GM12878 (cell line): ENCODE data around the gene WWOX. TPM values are rescaled to one million over a fixed set of nuclear protein-coding genes. Genes with fewer than 3 reads are reported as not detected.

Experiments
- ATAC-seq: fragments of 200-7000 bp; cut with Tn5 transposase; 3 replicates; pipeline ENCODE4 v1.9.1; 2020; ENCODE audit warnings: mild to moderate bottlenecking, moderate library complexity
- BruUV-seq: library from RNA; stranded (reverse); fragments of 400-500 nt; replicated peaks from 2 replicates; lab custom pipeline; 2021; lab: Mats Ljungman, UMichigan
- CTCF ChIA-PET: fragments of 300-600 bp; sonication (Branson Sonifier 250); formaldehyde crosslinking; extraction: SDS; loops from one replicate; lab custom pipeline; 2021; ENCODE audit warnings: inconsistent platforms; lab: Yijun Ruan, JAX
- POLR2A ChIA-PET: fragments of 350-600 bp; formaldehyde crosslinking; extraction: SDS; loops from one replicate; lab custom pipeline; 2021; ENCODE audit warnings: inconsistent platforms; lab: Charles Lee
- RAD21 ChIA-PET: fragments of 300-600 bp; sonication (Branson Sonifier 250); formaldehyde crosslinking; loops from one replicate; lab custom pipeline; 2023; ENCODE audit warnings: antibody characterized with exemption; ENCODE audit not compliant: unreplicated experiment; lab: Charles Lee
- SMC1A ChIA-PET: fragments of 300-600 bp; sonication (Branson Sonifier 250); formaldehyde crosslinking; loops from one replicate; lab custom pipeline; 2023; ENCODE audit not compliant: unreplicated experiment, uncharacterized antibody; lab: Charles Lee
- DNase-seq: peaks from one replicate; pipeline ENCODE4 v3.0.0-alpha.2; 2011; ENCODE audit warnings: low read depth, low spot score
- FAIRE-seq: peaks from 3 replicates; lab custom pipeline; 2011; peaks lifted over from hg19 to GRCh38; lab: Jason Lieb, UNC
- H2AFZ ChIP-seq: 2 replicates; pipeline ENCODE4 v1.6.0; 2011; ENCODE audit warnings: low read depth, low read length, control low read depth; ENCODE audit not compliant: control insufficient read depth
- H3K27ac ChIP-seq: 2 replicates; pipeline ENCODE4 v1.5.1; 2011; ENCODE audit warnings: control low read depth; ENCODE audit not compliant: control insufficient read depth, insufficient read depth
- H3K27me3 ChIP-seq, 2 experiments: replicated peaks in 1 of 2; 2 replicates each; pipeline versions ENCODE4 v1.6.0 to v1.6.1; 2011; ENCODE audit warnings: low read length in 1 of 2; ENCODE audit not compliant: control insufficient read depth in 2 of 2, insufficient read depth in 2 of 2
- H3K36me3 ChIP-seq, 2 experiments: 2 replicates each; pipeline ENCODE4 v1.5.1; 2011; ENCODE audit warnings: low read length in 1 of 2; ENCODE audit not compliant: control insufficient read depth in 2 of 2, insufficient read depth in 2 of 2
- H3K4me1 ChIP-seq: 2 replicates; pipeline ENCODE4 v1.6.1; 2011; ENCODE audit warnings: mild to moderate bottlenecking, low read length, moderate library complexity, mixed read lengths; ENCODE audit not compliant: control insufficient read depth, insufficient read depth
- H3K4me2 ChIP-seq: 2 replicates; pipeline ENCODE4 v1.6.0; 2011; ENCODE audit warnings: control low read depth; ENCODE audit not compliant: control insufficient read depth, insufficient read depth
- H3K4me3 ChIP-seq: fragments of 200-600 bp; sonication (generic); 2 replicates; pipeline ENCODE4 v1.5.1; 2016
- H3K79me2 ChIP-seq: 2 replicates; pipeline ENCODE4 v1.6.0; 2011; ENCODE audit warnings: low read length; ENCODE audit not compliant: control insufficient read depth, insufficient read depth
- H3K9ac ChIP-seq: 2 replicates; pipeline ENCODE4 v1.8.0; 2011; ENCODE audit warnings: low read length, control low read depth, mixed read lengths; ENCODE audit not compliant: control insufficient read depth, insufficient read depth
- H3K9me3 ChIP-seq: replicated peaks from 3 replicates; pipeline ENCODE4 v1.5.1; 2011; ENCODE audit warnings: mild to moderate bottlenecking, low read length; ENCODE audit not compliant: control insufficient read depth, insufficient read depth
- H4K20me1 ChIP-seq: 2 replicates; pipeline ENCODE4 v1.6.0; 2011; ENCODE audit not compliant: control insufficient read depth, insufficient read depth
- CBX5 ChIP-seq: sonication (generic); IDR thresholded peaks from 2 replicates; pipeline ENCODE4 v1.6.1; 2016; ENCODE audit warnings: low read depth, moderate library complexity, mild to moderate bottlenecking, inconsistent platforms
- EGR1 ChIP-seq, 2 experiments: IDR thresholded peaks; 1 replicate in 1 of 2; 2 replicates in 1 of 2; pipeline ENCODE4 v1.6.1; 2011 to 2012; ENCODE audit warnings: low read depth in 2 of 2, low read length in 2 of 2, borderline replicate concordance in 1 of 2, mild to moderate bottlenecking in 1 of 2, moderate library complexity in 1 of 2
- HDGF ChIP-seq: fragments of 450-650 bp; IDR thresholded peaks from 2 replicates; pipeline ENCODE4 v1.6.1; 2016; ENCODE audit warnings: antibody characterized with exemption
- NFIC ChIP-seq: IDR thresholded peaks from 2 replicates; pipeline ENCODE4 v1.6.1; 2012; ENCODE audit warnings: low read depth, mild to moderate bottlenecking, inconsistent platforms, low read length, moderate library complexity
- NRF1 ChIP-seq: conservative IDR thresholded peaks from 2 replicates; pipeline ENCODE4 v1.6.1; 2011; ENCODE audit warnings: mild to moderate bottlenecking, low read depth, low read length, improper control_type of control experiment
- POLR2AphosphoS2 ChIP-seq: IDR thresholded peaks from 2 replicates; pipeline ENCODE4 v1.6.1; 2011; ENCODE audit warnings: low read depth, mild to moderate bottlenecking, low read length, improper control_type of control experiment, moderate library complexity
- RAD21 ChIP-seq: IDR thresholded peaks from 2 replicates; pipeline ENCODE4 v1.6.1; 2011; ENCODE audit warnings: mild to moderate bottlenecking, low read depth, low read length, moderate library complexity; ENCODE audit not compliant: insufficient read depth
- SIN3A ChIP-seq: IDR thresholded peaks from 2 replicates; pipeline ENCODE4 v1.6.1; 2012; ENCODE audit warnings: low read depth, low read length, improper control_type of control experiment
- SIX5 ChIP-seq: IDR thresholded peaks from 2 replicates; pipeline ENCODE4 v1.6.1; 2011; ENCODE audit warnings: mild to moderate bottlenecking, low read depth, low read length, moderate library complexity; ENCODE audit not compliant: severe bottlenecking
- SP1 ChIP-seq: IDR thresholded peaks from one replicate; pipeline ENCODE4 v1.6.1; 2011; ENCODE audit warnings: low read depth, low read length
- SRF ChIP-seq, 2 experiments: IDR thresholded peaks; 2 replicates each; pipeline ENCODE4 v1.6.1; 2011; ENCODE audit warnings: low read depth in 2 of 2, low read length in 2 of 2, mild to moderate bottlenecking in 1 of 2, moderate library complexity in 1 of 2
- WGBS: methylation state at CpG from one replicate; pipeline ENCODE4 v1.1.6; 2016; ENCODE audit warnings: low lambda C conversion rate; ENCODE audit not compliant: insufficient replicate concordance, insufficient coverage; ENCODE audit errors: missing lambda C conversion rate; 5-methylcytosine and 5-hydroxymethylcytosine counted together
- in situ Hi-C: fragments of 300-500 bp; cut with MboI; formaldehyde crosslinking; loops from 9 replicates; pipeline ENCODE4 v1.14.3; 2018; ENCODE audit warnings: mixed read lengths
- intact Hi-C: fragments of 100-400 bp; cut with micrococcal nuclease; formaldehyde crosslinking; loops from one replicate; pipeline ENCODE4 v1.14.2; 2022; ENCODE audit not compliant: unreplicated experiment
- polyA plus RNA-seq, 11 experiments: library from polyadenylated mRNA; depleted of rRNA in 4 of 11; unstranded in 6 of 11; stranded (reverse) in 5 of 11; fragments of >200 nt; fragmentation: Nextera tagmentation in 4 of 11; fragmentation: Illumina TruSeq in 1 of 11; extraction: Ambion mirVana in 4 of 11; extraction: Trizol in 1 of 11; gene quantifications; 1 replicate in 1 of 11; 2 replicates in 10 of 11; pipeline versions ENCODE4 v1.2.1 to v1.2.3, GENCODE V29; 2011 to 2016; ENCODE audit warnings: inconsistent platforms in 2 of 11, missing spikeins in 2 of 11, low read depth in 1 of 11
- total RNA-seq, 4 experiments: library from RNA; depleted of rRNA in 3 of 4; stranded (reverse); fragments of >200 nt in 3 of 4; fragmentation: Illumina TruSeq in 1 of 4; extraction: Trizol in 1 of 4; gene quantifications; 2 replicates each; pipeline versions ENCODE4 v1.2.1 to v1.2.3, GENCODE V29; 2013 to 2021
- TF ChIP-seq, protein P1 (sequence below): IDR thresholded peaks from 2 replicates; pipeline ENCODE4 v1.6.1; 2011; ENCODE audit warnings: borderline replicate concordance, low read depth, mild to moderate bottlenecking, moderate library complexity, low read length; ENCODE audit not compliant: insufficient read depth, poor library complexity, severe bottlenecking
- TF ChIP-seq, protein P2 (sequence below): fragments of 450-650 bp; formaldehyde crosslinking; IDR thresholded peaks from 2 replicates; pipeline ENCODE4 v1.4.0; 2022; ENCODE audit warnings: mild to moderate bottlenecking, moderate library complexity
- TF ChIP-seq, protein P3 (sequence below), 3 experiments: IDR thresholded peaks in 2 of 3; conservative IDR thresholded peaks in 1 of 3; 2 replicates each; pipeline ENCODE4 v1.5.1; 2011; ENCODE audit warnings: low read depth in 3 of 3, low read length in 3 of 3, mild to moderate bottlenecking in 3 of 3, control low read depth in 2 of 3, moderate library complexity in 2 of 3, inconsistent platforms in 1 of 3, mixed read lengths in 1 of 3; ENCODE audit not compliant: control insufficient read depth in 2 of 3, insufficient read depth in 1 of 3; ENCODE audit errors: extremely low read depth in 1 of 3
- TF ChIP-seq, protein P4 (sequence below): fragments of 450-650 bp; IDR thresholded peaks from 2 replicates; pipeline ENCODE4 v1.6.1; 2017; ENCODE audit warnings: mild to moderate bottlenecking, low read depth, inconsistent platforms; ENCODE audit not compliant: poor library complexity, severe bottlenecking

WWOX gene
- total and polyA plus RNA-seq, 10 of the 15 experiments (the other 5 are each of a cell fraction or from before 2014, with no cell fraction given): 2.8 to 24.4 (median 17.8) TPM

DNA sequence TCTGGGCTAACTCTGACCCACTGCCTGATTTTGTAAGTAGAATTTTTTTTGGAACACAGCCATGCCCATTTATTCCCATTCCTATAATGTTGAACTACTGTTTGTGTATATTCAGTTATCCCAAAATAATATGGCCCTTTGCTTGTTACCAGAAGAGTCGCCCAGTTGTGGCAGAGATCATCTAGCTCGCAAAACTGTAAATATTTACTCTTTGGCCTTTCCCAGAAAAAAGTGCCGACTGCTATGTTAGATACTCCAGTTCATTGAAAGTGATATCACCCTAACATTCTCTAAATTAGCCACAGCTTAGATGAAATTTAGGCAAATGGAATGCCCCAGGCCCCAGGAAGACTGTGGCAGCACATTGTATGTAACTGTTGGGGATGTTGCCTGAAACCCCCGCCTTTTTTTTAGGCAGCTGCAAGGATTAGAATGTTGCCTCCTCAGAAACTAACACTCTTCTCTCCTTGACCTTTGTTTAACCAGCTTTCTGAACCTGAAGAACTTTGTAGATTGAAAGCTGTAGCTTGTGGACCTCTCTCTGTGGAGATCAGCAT is 19.1 kb downstream of the WWOX start:
- WGBS: 88% methylated on average over 4 of the region's 4 CpGs
- CTCF ChIA-PET: interaction anchor here (0.7 kb wide), 1 partner anchor 571 kb away, joined by 3 read pairs; no protein-coding TSS in a partner anchor
- H4K20me1 ChIP-seq: no peaks in the 10 kb centered on the region
- H3K9me3 ChIP-seq: no peaks in the 10 kb centered on the region
- RAD21 ChIA-PET: no interaction called here
- FAIRE-seq (no peak), ATAC-seq (no peak), DNase-seq (no peak)
- no peaks in the 10 kb centered on the region for H3K36me3 ChIP-seq
- H3K4me1 ChIP-seq: no peaks in the 10 kb centered on the region
- H3K4me2 ChIP-seq: no peak overlapping the region
- H2AFZ ChIP-seq: no peak overlapping the region
- no peak overlapping the region for H3K9ac ChIP-seq
- no peaks in the 10 kb centered on the region for H3K27me3 ChIP-seq
- SMC1A ChIA-PET: no interaction called here
- no TSS peak for BruUV-seq
- POLR2A ChIA-PET: interaction anchor here (0.5 kb wide), 1 partner anchor 150 kb away, joined by 3 read pairs; no protein-coding TSS in a partner anchor
- intact Hi-C loops: no loop called here
- no peaks in the 10 kb centered on the region for H3K79me2 ChIP-seq
- no peak overlapping the region for H3K27ac ChIP-seq
- no peak overlapping the region for H3K4me3 ChIP-seq
- in situ Hi-C loops: no loop called here
- TF ChIP-seq EGR1 (IDR thresholded peaks at IDR 0.05; ENCODE audit: borderline replicate concordance in 1 of 2, low read depth in 2 of 2, low read length in 2 of 2) (no peak), SRF (IDR thresholded peaks at IDR 0.05; ENCODE audit: low read depth in 2 of 2, low read length in 2 of 2) (no peak), NFIC (no peak), RAD21 (no peak), POLR2AphosphoS2 (no peak), SIN3A (no peak), CBX5 (no peak), SP1 (no peak), NRF1 (no peak), SIX5 (no peak), HDGF (no peak)
- TF ChIP-seq, protein P1, sequence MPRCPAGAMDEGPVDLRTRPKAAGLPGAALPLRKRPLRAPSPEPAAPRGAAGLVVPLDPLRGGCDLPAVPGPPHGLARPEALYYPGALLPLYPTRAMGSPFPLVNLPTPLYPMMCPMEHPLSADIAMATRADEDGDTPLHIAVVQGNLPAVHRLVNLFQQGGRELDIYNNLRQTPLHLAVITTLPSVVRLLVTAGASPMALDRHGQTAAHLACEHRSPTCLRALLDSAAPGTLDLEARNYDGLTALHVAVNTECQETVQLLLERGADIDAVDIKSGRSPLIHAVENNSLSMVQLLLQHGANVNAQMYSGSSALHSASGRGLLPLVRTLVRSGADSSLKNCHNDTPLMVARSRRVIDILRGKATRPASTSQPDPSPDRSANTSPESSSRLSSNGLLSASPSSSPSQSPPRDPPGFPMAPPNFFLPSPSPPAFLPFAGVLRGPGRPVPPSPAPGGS: no peak
- TF ChIP-seq, protein P2, sequence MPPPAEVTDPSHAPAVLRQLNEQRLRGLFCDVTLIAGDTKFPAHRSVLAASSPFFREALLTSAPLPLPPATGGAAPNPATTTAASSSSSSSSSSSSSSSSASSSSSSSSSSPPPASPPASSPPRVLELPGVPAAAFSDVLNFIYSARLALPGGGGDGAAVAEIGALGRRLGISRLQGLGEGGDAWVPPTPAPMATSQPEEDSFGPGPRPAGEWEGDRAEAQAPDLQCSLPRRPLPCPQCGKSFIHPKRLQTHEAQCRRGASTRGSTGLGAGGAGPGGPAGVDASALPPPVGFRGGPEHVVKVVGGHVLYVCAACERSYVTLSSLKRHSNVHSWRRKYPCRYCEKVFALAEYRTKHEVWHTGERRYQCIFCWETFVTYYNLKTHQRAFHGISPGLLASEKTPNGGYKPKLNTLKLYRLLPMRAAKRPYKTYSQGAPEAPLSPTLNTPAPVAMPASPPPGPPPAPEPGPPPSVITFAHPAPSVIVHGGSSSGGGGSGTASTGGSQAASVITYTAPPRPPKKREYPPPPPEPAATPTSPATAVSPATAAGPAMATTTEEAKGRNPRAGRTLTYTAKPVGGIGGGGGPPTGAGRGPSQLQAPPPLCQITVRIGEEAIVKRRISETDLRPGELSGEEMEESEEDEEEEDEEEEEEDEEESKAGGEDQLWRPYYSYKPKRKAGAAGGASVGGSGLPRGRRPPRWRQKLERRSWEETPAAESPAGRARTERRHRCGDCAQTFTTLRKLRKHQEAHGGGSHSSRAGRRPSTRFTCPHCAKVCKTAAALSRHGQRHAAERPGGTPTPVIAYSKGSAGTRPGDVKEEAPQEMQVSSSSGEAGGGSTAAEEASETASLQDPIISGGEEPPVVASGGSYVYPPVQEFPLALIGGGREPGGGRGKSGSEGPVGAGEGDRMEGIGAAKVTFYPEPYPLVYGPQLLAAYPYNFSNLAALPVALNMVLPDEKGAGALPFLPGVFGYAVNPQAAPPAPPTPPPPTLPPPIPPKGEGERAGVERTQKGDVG (CRISPR knock-in tag): no peak
- TF ChIP-seq, protein P3, sequence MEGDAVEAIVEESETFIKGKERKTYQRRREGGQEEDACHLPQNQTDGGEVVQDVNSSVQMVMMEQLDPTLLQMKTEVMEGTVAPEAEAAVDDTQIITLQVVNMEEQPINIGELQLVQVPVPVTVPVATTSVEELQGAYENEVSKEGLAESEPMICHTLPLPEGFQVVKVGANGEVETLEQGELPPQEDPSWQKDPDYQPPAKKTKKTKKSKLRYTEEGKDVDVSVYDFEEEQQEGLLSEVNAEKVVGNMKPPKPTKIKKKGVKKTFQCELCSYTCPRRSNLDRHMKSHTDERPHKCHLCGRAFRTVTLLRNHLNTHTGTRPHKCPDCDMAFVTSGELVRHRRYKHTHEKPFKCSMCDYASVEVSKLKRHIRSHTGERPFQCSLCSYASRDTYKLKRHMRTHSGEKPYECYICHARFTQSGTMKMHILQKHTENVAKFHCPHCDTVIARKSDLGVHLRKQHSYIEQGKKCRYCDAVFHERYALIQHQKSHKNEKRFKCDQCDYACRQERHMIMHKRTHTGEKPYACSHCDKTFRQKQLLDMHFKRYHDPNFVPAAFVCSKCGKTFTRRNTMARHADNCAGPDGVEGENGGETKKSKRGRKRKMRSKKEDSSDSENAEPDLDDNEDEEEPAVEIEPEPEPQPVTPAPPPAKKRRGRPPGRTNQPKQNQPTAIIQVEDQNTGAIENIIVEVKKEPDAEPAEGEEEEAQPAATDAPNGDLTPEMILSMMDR (IDR thresholded peaks at IDR 0.05 in 2 of 3, conservative IDR thresholded peaks at IDR 0.05 in 1 of 3; ENCODE audit: control insufficient read depth in 2 of 3, extremely low read depth in 1 of 3, insufficient read depth in 1 of 3, low read depth in 3 of 3, low read length in 3 of 3): no peak
- TF ChIP-seq, protein P4, sequence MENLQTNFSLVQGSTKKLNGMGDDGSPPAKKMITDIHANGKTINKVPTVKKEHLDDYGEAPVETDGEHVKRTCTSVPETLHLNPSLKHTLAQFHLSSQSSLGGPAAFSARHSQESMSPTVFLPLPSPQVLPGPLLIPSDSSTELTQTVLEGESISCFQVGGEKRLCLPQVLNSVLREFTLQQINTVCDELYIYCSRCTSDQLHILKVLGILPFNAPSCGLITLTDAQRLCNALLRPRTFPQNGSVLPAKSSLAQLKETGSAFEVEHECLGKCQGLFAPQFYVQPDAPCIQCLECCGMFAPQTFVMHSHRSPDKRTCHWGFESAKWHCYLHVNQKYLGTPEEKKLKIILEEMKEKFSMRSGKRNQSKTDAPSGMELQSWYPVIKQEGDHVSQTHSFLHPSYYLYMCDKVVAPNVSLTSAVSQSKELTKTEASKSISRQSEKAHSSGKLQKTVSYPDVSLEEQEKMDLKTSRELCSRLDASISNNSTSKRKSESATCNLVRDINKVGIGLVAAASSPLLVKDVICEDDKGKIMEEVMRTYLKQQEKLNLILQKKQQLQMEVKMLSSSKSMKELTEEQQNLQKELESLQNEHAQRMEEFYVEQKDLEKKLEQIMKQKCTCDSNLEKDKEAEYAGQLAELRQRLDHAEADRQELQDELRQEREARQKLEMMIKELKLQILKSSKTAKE: no peak
